HG02884 (cell line): ENCODE results near the gene AMMECR1.
A peak's percentile ranks its signal among the peaks of the same experiment; 100 is the strongest.
"Not testable (repeated sequence)": the region's sequence is repeated elsewhere in the genome, so short reads cannot be mapped to it uniquely, and the experiment has no call there.

Source experiments
- ATAC-seq: cut with Tn5 transposase; IDR thresholded peaks from one replicate; pipeline ENCODE4 v1.9.1; 2021; ENCODE audit warnings: mild to moderate bottlenecking, moderate library complexity; ENCODE audit not compliant: unreplicated experiment

The AMMECR1 gene

GRCh38 chrX:110317820-110318663 lies at the start of gene AMMECR1:
Gene AMMECR1 (minus strand): TSS chrX:110318085. CDS start chrX:110318071, 14 bp downstream.
- peak; percentile 62 for ATAC-seq

- no peak for ATAC-seq
Observed at GRCh38 chrX:110363244-110363643, 45.4 kb upstream of the AMMECR1 start.

GRCh38 chrX:110359273-110359672 lies 41.4 kb upstream of the AMMECR1 start:
- no peak for ATAC-seq

GRCh38 chrX:110358548-110358947 lies 40.7 kb upstream of the AMMECR1 start, which contains the start of gene RTL9:
Gene RTL9 (plus strand): TSS chrX:110358848. CDS start chrX:110450618, 91,770 bp downstream.
- no peak for ATAC-seq

GRCh38 chrX:110346681-110347080 lies 28.8 kb upstream of the AMMECR1 start:
- no peak for ATAC-seq

GRCh38 chrX:110341189-110342035 lies 23.5 kb upstream of the AMMECR1 start:
- peak; percentile 86 for ATAC-seq

GRCh38 chrX:110338935-110339334 lies 21.1 kb upstream of the AMMECR1 start:
- no peak for ATAC-seq

GRCh38 chrX:110333458-110333857 lies 15.6 kb upstream of the AMMECR1 start:
- ATAC-seq = not testable (repeated sequence)

- ATAC-seq = no peak
Observed at GRCh38 chrX:110331444-110332030, 13.7 kb upstream of the AMMECR1 start.

- not testable (repeated sequence) for ATAC-seq
Observed at GRCh38 chrX:110328613-110329012, 10.7 kb upstream of the AMMECR1 start.

GRCh38 chrX:110327336-110327735 lies 9.5 kb upstream of the AMMECR1 start:
- no peak for ATAC-seq

GRCh38 chrX:110326712-110327111 lies 8.8 kb upstream of the AMMECR1 start:
- ATAC-seq = no peak

GRCh38 chrX:110322603-110323002 lies 4.7 kb upstream of the AMMECR1 start:
- no peak for ATAC-seq

- no peak for ATAC-seq
Observed at GRCh38 chrX:110321670-110322069, 3.8 kb upstream of the AMMECR1 start.

GRCh38 chrX:110321081-110321480 lies 3.2 kb upstream of the AMMECR1 start:
- no peak for ATAC-seq

GRCh38 chrX:110320381-110320987 lies 2.6 kb upstream of the AMMECR1 start:
- no peak for ATAC-seq

- ATAC-seq = peak; percentile 11
Observed at GRCh38 chrX:110318664-110318968, 731 bp upstream of the AMMECR1 start.

- ATAC-seq = peak; percentile 15
Observed at GRCh38 chrX:110317061-110317819, 645 bp downstream of the AMMECR1 start.

GRCh38 chrX:110316351-110317060 lies 1.4 kb downstream of the AMMECR1 start:
- no peak for ATAC-seq

GRCh38 chrX:110315551-110315950 lies 2.3 kb downstream of the AMMECR1 start:
- no peak for ATAC-seq
